GM23338 (cell line): ENCODE measurements around the gene BCAS1. TPM values are rescaled to one million over a fixed set of nuclear protein-coding genes. Genes with fewer than 3 reads are reported as not detected.

Experiments used
- ATAC-seq: fragments of 200-7000 bp; cut with Tn5 transposase; 3 replicates; pipeline ENCODE4 v1.9.1; 2020
- DNase-seq: peaks from one replicate; pipeline ENCODE4 v3.0.0-alpha.2; 2015; ENCODE audit warnings: low spot score
- H2AFZ ChIP-seq: fragments of 200-600 bp; sonication (generic); 2 replicates; pipeline ENCODE4 v1.8.0; 2016; ENCODE audit warnings: antibody characterized with exemption, mild to moderate bottlenecking, moderate library complexity
- H3F3A ChIP-seq: fragments of 200-600 bp; sonication (generic); replicated peaks from 2 replicates; pipeline ENCODE4 v1.8.0; 2017; ENCODE audit warnings: antibody characterized with exemption, mixed run types, low read depth
- H3K27ac ChIP-seq: fragments of 200-600 bp; sonication (generic); 2 replicates; pipeline ENCODE4 v1.6.1; 2016; ENCODE audit warnings: low read depth
- H3K27me3 ChIP-seq: fragments of 200-600 bp; sonication (generic); 2 replicates; pipeline ENCODE4 v1.8.0; 2016; ENCODE audit warnings: mild to moderate bottlenecking, mixed run types, moderate library complexity; ENCODE audit not compliant: insufficient read depth
- H3K36me3 ChIP-seq: fragments of 200-600 bp; sonication (generic); 2 replicates; pipeline ENCODE4 v1.8.0; 2016; ENCODE audit warnings: mild to moderate bottlenecking; ENCODE audit not compliant: insufficient read depth
- H3K4me1 ChIP-seq: fragments of 200-600 bp; sonication (generic); 2 replicates; pipeline ENCODE4 v1.8.0; 2016; ENCODE audit warnings: mild to moderate bottlenecking, moderate library complexity; ENCODE audit not compliant: insufficient read depth
- H3K4me2 ChIP-seq: fragments of 200-600 bp; sonication (generic); 2 replicates; pipeline ENCODE4 v1.7.1; 2017; ENCODE audit warnings: mixed run types
- H3K4me3 ChIP-seq: fragments of 200-600 bp; sonication (generic); 2 replicates; pipeline ENCODE4 v1.6.1; 2016; ENCODE audit warnings: mixed run types
- H3K79me2 ChIP-seq: fragments of 200-600 bp; sonication (generic); replicated peaks from 2 replicates; pipeline ENCODE4 v1.8.0; 2017; ENCODE audit warnings: mild to moderate bottlenecking; ENCODE audit not compliant: insufficient read depth
- H3K9me2 ChIP-seq: fragments of 200-600 bp; sonication (generic); 2 replicates; pipeline ENCODE4 v1.8.0; 2017; ENCODE audit not compliant: insufficient read depth
- H4K20me1 ChIP-seq: fragments of 200-600 bp; sonication (generic); replicated peaks from 2 replicates; pipeline ENCODE4 v1.8.0; 2017; ENCODE audit warnings: mild to moderate bottlenecking; ENCODE audit not compliant: insufficient read depth
- H3K27ac Mint-ChIP-seq: 2 replicates; pipeline ENCODE4 v1.8.0; 2020; ENCODE audit warnings: inconsistent platforms, mild to moderate bottlenecking, moderate library complexity, mixed read lengths
- H3K27me3 Mint-ChIP-seq: 3 replicates; pipeline ENCODE4 v1.8.0; 2022; ENCODE audit warnings: low read depth, mild to moderate bottlenecking, moderate library complexity, mixed read lengths, inconsistent platforms; ENCODE audit not compliant: insufficient read depth, poor library complexity
- H3K36me3 Mint-ChIP-seq: 3 replicates; pipeline ENCODE4 v1.8.0; 2021; ENCODE audit warnings: low read depth, mild to moderate bottlenecking, inconsistent platforms, moderate library complexity, mixed read lengths
- H3K4me1 Mint-ChIP-seq: 3 replicates; pipeline ENCODE4 v1.8.0; 2020; ENCODE audit warnings: mild to moderate bottlenecking, inconsistent platforms, mixed read lengths
- H3K4me3 Mint-ChIP-seq: 3 replicates; pipeline ENCODE4 v1.8.0; 2021; ENCODE audit warnings: moderate library complexity, mild to moderate bottlenecking, inconsistent platforms, mixed read lengths
- H3K9me3 Mint-ChIP-seq: 3 replicates; pipeline ENCODE4 v1.8.0; 2020; ENCODE audit warnings: moderate library complexity, mild to moderate bottlenecking, inconsistent platforms, mixed read lengths
- CREB1 ChIP-seq: fragments of 250-450 bp; sonication (Bioruptor Pico); IDR thresholded peaks from 2 replicates; pipeline ENCODE4 v1.5.0; 2020; ENCODE audit warnings: low read depth, mild to moderate bottlenecking, moderate library complexity
- EZH2phosphoT487 ChIP-seq: fragments of 200-600 bp; sonication (generic); IDR thresholded peaks from one replicate; pipeline ENCODE4 v1.8.1; 2018; ENCODE audit warnings: antibody characterized with exemption; ENCODE audit not compliant: unreplicated experiment
- STAT1 ChIP-seq: IDR thresholded peaks from one replicate; pipeline ENCODE4 v1.6.1; 2016; ENCODE audit warnings: antibody characterized with exemption; ENCODE audit not compliant: unreplicated experiment
- ZNF114 ChIP-seq: fragments of 250-450 bp; sonication (Bioruptor Pico); IDR thresholded peaks from 2 replicates; pipeline ENCODE4 v1.5.0; 2020; ENCODE audit warnings: mild to moderate bottlenecking, moderate library complexity
- ZNF331 ChIP-seq: fragments of 250-450 bp; sonication (Bioruptor Pico); IDR thresholded peaks from 2 replicates; pipeline ENCODE4 v1.5.0; 2020; ENCODE audit warnings: low read depth, mild to moderate bottlenecking, moderate library complexity
- polyA plus RNA-seq: library from polyadenylated mRNA; unstranded; fragments of >200 nt; fragmentation: Nextera tagmentation; extraction: Ambion mirVana; gene quantifications from 2 replicates; pipeline ENCODE4 v1.2.1, GENCODE V29; 2016
- total RNA-seq: library from RNA; depleted of rRNA; stranded (reverse); fragments of >200 nt; shearing (Covaris generic); gene quantifications from 2 replicates; pipeline ENCODE4 v1.2.3, GENCODE V29; 2014
- TF ChIP-seq, protein P1 (sequence below), 2 experiments: fragments of 200-600 bp in 1 of 2; sonication (generic) in 1 of 2; conservative IDR thresholded peaks; 2 replicates each; pipeline versions ENCODE4 v1.5.1 to v1.6.1; 2016 to 2017; ENCODE audit warnings: antibody characterized with exemption in 2 of 2, low read depth in 2 of 2, mild to moderate bottlenecking in 2 of 2, moderate library complexity in 1 of 2
- TF ChIP-seq, protein P2 (sequence below): IDR thresholded peaks from one replicate; pipeline ENCODE4 v1.6.1; 2018; ENCODE audit warnings: antibody characterized with exemption; ENCODE audit not compliant: unreplicated experiment
- TF ChIP-seq, protein P3 (sequence below): fragments of 250-450 bp; sonication (Bioruptor Pico); IDR thresholded peaks from 2 replicates; pipeline ENCODE4 v1.5.0; 2020; ENCODE audit warnings: mild to moderate bottlenecking, moderate library complexity

Gene BCAS1
- total and polyA plus RNA-seq, 2 experiments from 2014 or later: 0.17 to 0.19 TPM

DNA sequence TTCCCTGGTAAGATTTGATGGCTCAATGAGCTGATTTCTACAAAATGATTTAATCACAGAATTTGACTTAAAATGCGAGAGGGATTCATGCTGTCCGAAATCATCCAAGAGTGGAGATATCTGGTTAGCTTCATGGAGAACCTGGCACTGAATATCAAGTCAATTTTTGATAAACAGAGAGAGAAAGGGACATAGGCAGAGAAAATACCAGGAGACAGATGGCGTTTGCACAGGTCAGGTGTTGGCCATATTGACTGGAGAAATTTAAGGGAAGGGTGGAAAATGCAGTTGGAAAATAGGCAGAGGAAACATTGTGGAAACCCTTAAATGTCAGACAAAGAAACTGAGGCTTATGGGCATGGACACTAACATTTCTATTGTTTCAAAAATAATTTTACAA lies 47.0 kb downstream of the BCAS1 start (continued):
- TF ChIP-seq, protein P1, sequence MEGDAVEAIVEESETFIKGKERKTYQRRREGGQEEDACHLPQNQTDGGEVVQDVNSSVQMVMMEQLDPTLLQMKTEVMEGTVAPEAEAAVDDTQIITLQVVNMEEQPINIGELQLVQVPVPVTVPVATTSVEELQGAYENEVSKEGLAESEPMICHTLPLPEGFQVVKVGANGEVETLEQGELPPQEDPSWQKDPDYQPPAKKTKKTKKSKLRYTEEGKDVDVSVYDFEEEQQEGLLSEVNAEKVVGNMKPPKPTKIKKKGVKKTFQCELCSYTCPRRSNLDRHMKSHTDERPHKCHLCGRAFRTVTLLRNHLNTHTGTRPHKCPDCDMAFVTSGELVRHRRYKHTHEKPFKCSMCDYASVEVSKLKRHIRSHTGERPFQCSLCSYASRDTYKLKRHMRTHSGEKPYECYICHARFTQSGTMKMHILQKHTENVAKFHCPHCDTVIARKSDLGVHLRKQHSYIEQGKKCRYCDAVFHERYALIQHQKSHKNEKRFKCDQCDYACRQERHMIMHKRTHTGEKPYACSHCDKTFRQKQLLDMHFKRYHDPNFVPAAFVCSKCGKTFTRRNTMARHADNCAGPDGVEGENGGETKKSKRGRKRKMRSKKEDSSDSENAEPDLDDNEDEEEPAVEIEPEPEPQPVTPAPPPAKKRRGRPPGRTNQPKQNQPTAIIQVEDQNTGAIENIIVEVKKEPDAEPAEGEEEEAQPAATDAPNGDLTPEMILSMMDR (conservative IDR thresholded peaks at IDR 0.05; ENCODE audit: low read depth in 2 of 2): no peak
- no peak for TF ChIP-seq ZNF114 (CRISPR knock-in tag)
- no peak for TF ChIP-seq CREB1 (CRISPR knock-in tag)
- TF ChIP-seq, protein P2, sequence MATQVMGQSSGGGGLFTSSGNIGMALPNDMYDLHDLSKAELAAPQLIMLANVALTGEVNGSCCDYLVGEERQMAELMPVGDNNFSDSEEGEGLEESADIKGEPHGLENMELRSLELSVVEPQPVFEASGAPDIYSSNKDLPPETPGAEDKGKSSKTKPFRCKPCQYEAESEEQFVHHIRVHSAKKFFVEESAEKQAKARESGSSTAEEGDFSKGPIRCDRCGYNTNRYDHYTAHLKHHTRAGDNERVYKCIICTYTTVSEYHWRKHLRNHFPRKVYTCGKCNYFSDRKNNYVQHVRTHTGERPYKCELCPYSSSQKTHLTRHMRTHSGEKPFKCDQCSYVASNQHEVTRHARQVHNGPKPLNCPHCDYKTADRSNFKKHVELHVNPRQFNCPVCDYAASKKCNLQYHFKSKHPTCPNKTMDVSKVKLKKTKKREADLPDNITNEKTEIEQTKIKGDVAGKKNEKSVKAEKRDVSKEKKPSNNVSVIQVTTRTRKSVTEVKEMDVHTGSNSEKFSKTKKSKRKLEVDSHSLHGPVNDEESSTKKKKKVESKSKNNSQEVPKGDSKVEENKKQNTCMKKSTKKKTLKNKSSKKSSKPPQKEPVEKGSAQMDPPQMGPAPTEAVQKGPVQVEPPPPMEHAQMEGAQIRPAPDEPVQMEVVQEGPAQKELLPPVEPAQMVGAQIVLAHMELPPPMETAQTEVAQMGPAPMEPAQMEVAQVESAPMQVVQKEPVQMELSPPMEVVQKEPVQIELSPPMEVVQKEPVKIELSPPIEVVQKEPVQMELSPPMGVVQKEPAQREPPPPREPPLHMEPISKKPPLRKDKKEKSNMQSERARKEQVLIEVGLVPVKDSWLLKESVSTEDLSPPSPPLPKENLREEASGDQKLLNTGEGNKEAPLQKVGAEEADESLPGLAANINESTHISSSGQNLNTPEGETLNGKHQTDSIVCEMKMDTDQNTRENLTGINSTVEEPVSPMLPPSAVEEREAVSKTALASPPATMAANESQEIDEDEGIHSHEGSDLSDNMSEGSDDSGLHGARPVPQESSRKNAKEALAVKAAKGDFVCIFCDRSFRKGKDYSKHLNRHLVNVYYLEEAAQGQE: no peak
- no peak for TF ChIP-seq STAT1
- no peak for TF ChIP-seq ZNF331 (CRISPR knock-in tag)
- no peak for TF ChIP-seq EZH2phosphoT487

DNA sequence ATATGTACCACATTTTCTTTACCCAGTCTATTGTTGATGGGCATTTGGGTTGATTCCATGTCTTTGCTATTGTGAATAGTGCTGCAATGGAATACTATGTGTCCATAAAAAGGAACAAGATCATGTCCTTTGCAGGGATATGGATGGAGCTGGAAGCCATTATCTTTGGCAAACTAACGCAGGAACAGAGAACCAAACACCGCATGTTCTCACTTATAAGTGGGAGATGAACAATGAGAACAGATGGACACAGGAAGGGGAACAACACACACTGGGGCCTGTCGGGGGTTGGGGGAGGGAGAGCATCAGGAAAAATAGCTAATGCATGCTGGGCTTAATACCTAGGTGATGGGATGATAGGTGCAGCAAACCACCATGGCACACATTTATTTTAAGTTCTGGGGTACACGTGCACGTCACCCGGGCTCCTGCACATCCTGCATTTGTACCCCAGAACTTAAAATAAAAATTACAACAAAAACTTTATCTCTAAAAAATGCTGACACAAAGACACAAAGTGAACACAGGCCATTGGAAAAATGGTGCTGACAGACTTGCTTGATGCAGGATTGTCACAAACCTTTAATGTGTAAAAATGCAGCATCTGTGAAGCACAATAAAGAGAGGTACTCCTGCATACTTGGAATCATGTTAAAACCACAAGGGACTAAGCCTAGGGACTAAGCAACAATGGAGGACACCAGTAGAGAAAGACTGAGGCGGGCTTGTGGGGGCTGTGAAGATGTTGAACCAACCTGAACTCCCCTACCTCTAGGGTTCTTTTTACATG lies 48.8 kb downstream of the BCAS1 start:
- DNase-seq: no peak
- no peak overlapping the region for H3K4me3 ChIP-seq
- Mint-ChIP-seq H3K36me3 (no peaks in the 10 kb centered on the region), H3K27ac (no peak overlapping the region), H3K4me3 (no peak overlapping the region), H3K4me1 (peaks cover 16% of the 10 kb centered on the region; the same call in 2 of the 3 replicates), H3K9me3 (no peaks in the 10 kb centered on the region), H3K27me3 (no peaks in the 10 kb centered on the region)
- no peaks in the 10 kb centered on the region for H3F3A ChIP-seq
- 0 out of 2 replicates have a peak overlapping the region, but pooled peaks have one; percentile 43 for H2AFZ ChIP-seq
- no peaks in the 10 kb centered on the region for H3K9me2 ChIP-seq
- H3K27me3 ChIP-seq: no peaks in the 10 kb centered on the region
- H3K36me3 ChIP-seq: no peaks in the 10 kb centered on the region
- H4K20me1 ChIP-seq: no peaks in the 10 kb centered on the region
- peaks cover 5% of the 10 kb centered on the region; the same call in 1 of the 2 replicates for H3K4me1 ChIP-seq
- no peaks in the 10 kb centered on the region for H3K79me2 ChIP-seq
- no peak overlapping the region for H3K27ac ChIP-seq
- ATAC-seq: no peak
- no peak overlapping the region for H3K4me2 ChIP-seq
- TF ChIP-seq, protein P2: no peak
- TF ChIP-seq, protein P3, sequence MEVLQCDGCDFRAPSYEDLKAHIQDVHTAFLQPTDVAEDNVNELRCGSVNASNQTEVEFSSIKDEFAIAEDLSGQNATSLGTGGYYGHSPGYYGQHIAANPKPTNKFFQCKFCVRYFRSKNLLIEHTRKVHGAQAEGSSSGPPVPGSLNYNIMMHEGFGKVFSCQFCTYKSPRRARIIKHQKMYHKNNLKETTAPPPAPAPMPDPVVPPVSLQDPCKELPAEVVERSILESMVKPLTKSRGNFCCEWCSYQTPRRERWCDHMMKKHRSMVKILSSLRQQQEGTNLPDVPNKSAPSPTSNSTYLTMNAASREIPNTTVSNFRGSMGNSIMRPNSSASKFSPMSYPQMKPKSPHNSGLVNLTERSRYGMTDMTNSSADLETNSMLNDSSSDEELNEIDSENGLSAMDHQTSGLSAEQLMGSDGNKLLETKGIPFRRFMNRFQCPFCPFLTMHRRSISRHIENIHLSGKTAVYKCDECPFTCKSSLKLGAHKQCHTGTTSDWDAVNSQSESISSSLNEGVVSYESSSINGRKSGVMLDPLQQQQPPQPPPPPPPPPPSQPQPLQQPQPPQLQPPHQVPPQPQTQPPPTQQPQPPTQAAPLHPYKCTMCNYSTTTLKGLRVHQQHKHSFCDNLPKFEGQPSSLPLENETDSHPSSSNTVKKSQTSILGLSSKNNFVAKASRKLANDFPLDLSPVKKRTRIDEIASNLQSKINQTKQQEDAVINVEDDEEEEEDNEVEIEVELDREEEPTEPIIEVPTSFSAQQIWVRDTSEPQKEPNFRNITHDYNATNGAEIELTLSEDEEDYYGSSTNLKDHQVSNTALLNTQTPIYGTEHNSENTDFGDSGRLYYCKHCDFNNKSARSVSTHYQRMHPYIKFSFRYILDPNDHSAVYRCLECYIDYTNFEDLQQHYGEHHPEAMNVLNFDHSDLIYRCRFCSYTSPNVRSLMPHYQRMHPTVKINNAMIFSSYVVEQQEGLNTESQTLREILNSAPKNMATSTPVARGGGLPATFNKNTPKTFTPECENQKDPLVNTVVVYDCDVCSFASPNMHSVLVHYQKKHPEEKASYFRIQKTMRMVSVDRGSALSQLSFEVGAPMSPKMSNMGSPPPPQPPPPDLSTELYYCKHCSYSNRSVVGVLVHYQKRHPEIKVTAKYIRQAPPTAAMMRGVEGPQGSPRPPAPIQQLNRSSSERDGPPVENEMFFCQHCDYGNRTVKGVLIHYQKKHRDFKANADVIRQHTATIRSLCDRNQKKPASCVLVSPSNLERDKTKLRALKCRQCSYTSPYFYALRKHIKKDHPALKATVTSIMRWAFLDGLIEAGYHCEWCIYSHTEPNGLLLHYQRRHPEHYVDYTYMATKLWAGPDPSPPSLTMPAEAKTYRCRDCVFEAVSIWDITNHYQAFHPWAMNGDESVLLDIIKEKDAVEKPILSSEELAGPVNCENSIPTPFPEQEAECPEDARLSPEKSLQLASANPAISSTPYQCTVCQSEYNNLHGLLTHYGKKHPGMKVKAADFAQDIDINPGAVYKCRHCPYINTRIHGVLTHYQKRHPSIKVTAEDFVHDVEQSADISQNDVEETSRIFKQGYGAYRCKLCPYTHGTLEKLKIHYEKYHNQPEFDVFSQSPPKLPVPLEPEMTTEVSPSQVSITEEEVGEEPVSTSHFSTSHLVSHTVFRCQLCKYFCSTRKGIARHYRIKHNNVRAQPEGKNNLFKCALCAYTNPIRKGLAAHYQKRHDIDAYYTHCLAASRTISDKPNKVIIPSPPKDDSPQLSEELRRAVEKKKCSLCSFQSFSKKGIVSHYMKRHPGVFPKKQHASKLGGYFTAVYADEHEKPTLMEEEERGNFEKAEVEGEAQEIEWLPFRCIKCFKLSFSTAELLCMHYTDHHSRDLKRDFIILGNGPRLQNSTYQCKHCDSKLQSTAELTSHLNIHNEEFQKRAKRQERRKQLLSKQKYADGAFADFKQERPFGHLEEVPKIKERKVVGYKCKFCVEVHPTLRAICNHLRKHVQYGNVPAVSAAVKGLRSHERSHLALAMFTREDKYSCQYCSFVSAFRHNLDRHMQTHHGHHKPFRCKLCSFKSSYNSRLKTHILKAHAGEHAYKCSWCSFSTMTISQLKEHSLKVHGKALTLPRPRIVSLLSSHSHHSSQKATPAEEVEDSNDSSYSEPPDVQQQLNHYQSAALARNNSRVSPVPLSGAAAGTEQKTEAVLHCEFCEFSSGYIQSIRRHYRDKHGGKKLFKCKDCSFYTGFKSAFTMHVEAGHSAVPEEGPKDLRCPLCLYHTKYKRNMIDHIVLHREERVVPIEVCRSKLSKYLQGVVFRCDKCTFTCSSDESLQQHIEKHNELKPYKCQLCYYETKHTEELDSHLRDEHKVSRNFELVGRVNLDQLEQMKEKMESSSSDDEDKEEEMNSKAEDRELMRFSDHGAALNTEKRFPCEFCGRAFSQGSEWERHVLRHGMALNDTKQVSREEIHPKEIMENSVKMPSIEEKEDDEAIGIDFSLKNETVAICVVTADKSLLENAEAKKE (CRISPR knock-in tag): no peak
